Psoas muscle (tissue), 8 donors: Measurements from ENCODE around the gene RETREG2. TPM values are rescaled to one million over a fixed set of nuclear protein-coding genes. Genes with fewer than 3 reads are reported as not detected.

Experiments
- ATAC-seq, 4 donors: fragments of 200-7000 bp; cut with Tn5 transposase; one replicate each; pipeline ENCODE4 v1.9.1; 2020; ENCODE audit warnings: moderate library complexity in 3 of 4, mild to moderate bottlenecking in 2 of 4
- DNase-seq, 2 donors: peaks; one replicate each; pipeline ENCODE4 v3.0.0-alpha.2; 2020
- H3K27ac ChIP-seq: fragments of 200-600 bp; one replicate; pipeline ENCODE4 v1.8.0; 2022
- H3K27me3 ChIP-seq, 3 donors: fragments of 200-600 bp in 1 of 3; one replicate each; pipeline versions ENCODE4 v1.6.1 to v1.8.0; 2013 to 2022; ENCODE audit warnings: low read length in 2 of 3, mild to moderate bottlenecking in 2 of 3, moderate library complexity in 1 of 3; ENCODE audit not compliant: insufficient read depth in 3 of 3
- H3K36me3 ChIP-seq, 2 donors: fragments of 200-600 bp in 1 of 2; one replicate each; pipeline versions ENCODE4 v1.6.1 to v1.8.0; 2013 to 2022; ENCODE audit warnings: low read depth in 1 of 2, mild to moderate bottlenecking in 1 of 2, moderate library complexity in 1 of 2; ENCODE audit not compliant: insufficient read depth in 1 of 2
- H3K4me1 ChIP-seq: fragments of 200-600 bp; one replicate; pipeline ENCODE4 v1.8.0; 2022
- H3K4me3 ChIP-seq: fragments of 200-600 bp; one replicate; pipeline ENCODE4 v1.8.0; 2022; ENCODE audit warnings: mild to moderate bottlenecking
- H3K9me3 ChIP-seq: fragments of 200-600 bp; one replicate; pipeline ENCODE4 v1.8.0; 2022
- WGBS, 3 donors: extraction: QIAGEN DNeasy Blood & Tissue Kit; methylation state at CpG; one replicate each; pipeline versions ENCODE4 v1.1.6 to v1.1.7; 2013; 5-methylcytosine and 5-hydroxymethylcytosine counted together
- intact Hi-C, 2 donors: fragments of 100-400 bp; cut with DNase I; formaldehyde crosslinking; loops; one replicate each; pipeline versions ENCODE4 v1.11.0 to v1.14.2; 2022
- polyA plus RNA-seq, 3 donors: library from polyadenylated mRNA; stranded (reverse); fragments of 200-250 nt; gene quantifications; one replicate each; pipeline ENCODE4 v1.2.3, GENCODE V29; 2013
- total RNA-seq, 4 donors: library from RNA; stranded (reverse); fragmentation: NEBNext Ultra II Directional in 2 of 4; extraction: Animal tissue kit (Norgen Biotek cat#: 25700) in 2 of 4; gene quantifications; one replicate each; pipeline versions ENCODE4 v1.2.1 to v1.2.4, GENCODE V29; 2021 to 2023
- TF ChIP-seq, protein P1 (sequence below): fragments of 200-600 bp; IDR thresholded peaks from one replicate; pipeline ENCODE4 v1.8.0; 2022; ENCODE audit warnings: antibody characterized with exemption
- donor health status: healthy with polysubstance abuse.
- donor health status: DM: no; HTN: no; CAD: no; lungs with moderate emphysema.
- donor health status: Bipolar disorder and iron deficiency.
- donor health status: healthy.
- donor health status: DM: yes; HTN: yes; CAD: no.
- donor health status: DM: no; HTN: no; CAD: no.
- donor health status: DM: no; HTN: no; CAD: no.
- donor health status: DM: yes; HTN: yes; CAD: no.

Gene RETREG2
- total and polyA plus RNA-seq, 7 donors = 28.1 to 71.4 (median 38.1) TPM

DNA sequence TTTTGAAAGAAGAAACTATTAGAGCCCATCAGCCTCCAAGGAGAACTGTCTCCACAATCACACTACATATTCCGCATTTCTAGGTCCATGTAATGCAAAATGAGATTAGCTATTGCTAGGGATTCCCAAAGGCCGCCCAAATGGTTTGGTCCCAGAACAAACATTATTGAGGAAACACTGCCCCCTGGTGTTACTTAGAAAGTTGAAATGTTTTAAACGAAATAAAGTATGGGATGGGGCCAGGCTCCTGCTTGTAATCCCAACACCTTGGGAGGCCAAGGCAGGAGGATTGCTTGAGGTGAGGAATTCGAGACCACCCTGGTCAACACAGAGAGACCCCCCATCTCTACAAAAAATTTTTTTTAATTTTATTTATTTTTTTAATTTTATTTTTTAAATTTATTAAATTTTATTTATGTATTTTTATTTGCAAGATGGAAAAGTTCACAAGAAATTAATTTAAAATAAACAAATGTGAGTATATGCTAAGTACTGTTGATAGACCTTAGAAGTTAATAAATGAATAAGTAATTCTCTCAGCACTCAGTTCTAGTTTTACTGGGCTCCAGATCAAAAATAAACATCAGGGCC lies 22.9 kb upstream of the RETREG2 start:
- Histone ChIP-seq H3K27me3 (no peaks in the 10 kb centered on the region), H3K9me3 (no peaks in the 10 kb centered on the region), H3K27ac (no peak overlapping the region), H3K4me1 (peaks cover 5% of the 10 kb centered on the region), H3K4me3 (no peak overlapping the region), H3K36me3 (peaks cover 0 to 65% of the 10 kb centered on the region in 2 donors)
- ATAC-seq (peak in 3 of 4 donors; percentile 64 to 69 (median 66)), DNase-seq (no peak)
- 11 to 22% (median 14%) methylated on average over 4 of the region's 4 CpGs for WGBS, 3 donors
- TF ChIP-seq, protein P1, sequence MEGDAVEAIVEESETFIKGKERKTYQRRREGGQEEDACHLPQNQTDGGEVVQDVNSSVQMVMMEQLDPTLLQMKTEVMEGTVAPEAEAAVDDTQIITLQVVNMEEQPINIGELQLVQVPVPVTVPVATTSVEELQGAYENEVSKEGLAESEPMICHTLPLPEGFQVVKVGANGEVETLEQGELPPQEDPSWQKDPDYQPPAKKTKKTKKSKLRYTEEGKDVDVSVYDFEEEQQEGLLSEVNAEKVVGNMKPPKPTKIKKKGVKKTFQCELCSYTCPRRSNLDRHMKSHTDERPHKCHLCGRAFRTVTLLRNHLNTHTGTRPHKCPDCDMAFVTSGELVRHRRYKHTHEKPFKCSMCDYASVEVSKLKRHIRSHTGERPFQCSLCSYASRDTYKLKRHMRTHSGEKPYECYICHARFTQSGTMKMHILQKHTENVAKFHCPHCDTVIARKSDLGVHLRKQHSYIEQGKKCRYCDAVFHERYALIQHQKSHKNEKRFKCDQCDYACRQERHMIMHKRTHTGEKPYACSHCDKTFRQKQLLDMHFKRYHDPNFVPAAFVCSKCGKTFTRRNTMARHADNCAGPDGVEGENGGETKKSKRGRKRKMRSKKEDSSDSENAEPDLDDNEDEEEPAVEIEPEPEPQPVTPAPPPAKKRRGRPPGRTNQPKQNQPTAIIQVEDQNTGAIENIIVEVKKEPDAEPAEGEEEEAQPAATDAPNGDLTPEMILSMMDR = peak; percentile 63
- intact Hi-C loops = loop anchor here in 1 of 2 donors (2.0 kb wide), 1 partner anchor 96 kb away; no protein-coding TSS in a partner anchor

DNA sequence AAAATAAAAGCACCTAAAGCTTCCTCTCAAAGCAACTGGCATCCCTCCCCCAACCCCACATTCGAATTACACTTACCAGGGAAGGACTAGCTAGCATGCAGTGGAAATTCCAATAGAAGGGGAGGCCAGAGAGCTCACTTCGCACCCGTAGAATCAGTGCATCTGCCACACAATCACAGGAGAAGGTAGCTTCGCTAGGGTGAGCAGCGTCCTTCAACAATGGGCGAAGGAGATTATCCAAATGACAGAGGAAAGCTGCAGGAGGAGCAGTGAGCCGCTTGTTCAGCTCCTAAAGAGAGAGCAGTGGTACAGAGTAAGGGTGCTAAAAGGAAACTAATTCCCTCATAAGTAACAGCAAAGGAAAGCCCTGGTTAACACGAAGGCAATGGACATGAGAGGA lies 20.7 kb upstream of the RETREG2 start:
- no peaks in the 10 kb centered on the region for H3K27me3 ChIP-seq
- no peak overlapping the region for H3K27ac ChIP-seq
- no peaks in the 10 kb centered on the region for H3K9me3 ChIP-seq
- H3K4me3 ChIP-seq = no peak overlapping the region
- H3K4me1 ChIP-seq = peaks cover 5% of the 10 kb centered on the region
- peaks cover 0 to 47% of the 10 kb centered on the region in 2 donors for H3K36me3 ChIP-seq
- WGBS, 3 donors = 86 to 87% (median 87%) methylated on average over 8 of the region's 8 CpGs
- ATAC-seq (no peak), DNase-seq (no peak)
- TF ChIP-seq, protein P1 = no peak
- intact Hi-C loops = no loop called here

DNA sequence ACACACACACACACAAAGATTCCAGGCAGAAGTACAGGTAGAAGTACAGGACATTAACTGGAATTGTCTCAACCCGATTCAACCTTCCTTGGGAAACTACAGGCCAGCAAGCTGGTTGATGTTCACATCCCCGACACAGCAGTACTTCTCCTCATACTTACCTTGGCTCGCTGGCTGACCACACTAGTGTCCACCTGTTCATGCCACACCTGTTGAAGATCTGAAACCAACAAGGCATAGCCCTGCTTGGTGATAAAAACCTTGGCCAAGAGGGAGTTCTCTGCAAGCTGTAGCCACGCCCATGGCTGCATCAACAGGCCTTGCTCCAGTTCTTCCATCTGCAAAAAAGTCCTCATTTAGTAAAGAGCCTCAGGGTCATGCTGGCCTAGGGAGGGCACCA lies 20.1 kb upstream of the RETREG2 start:
- DNase-seq (no peak), ATAC-seq (no peak)
- Histone ChIP-seq H3K27me3 (no peaks in the 10 kb centered on the region), H3K4me1 (peaks cover 5% of the 10 kb centered on the region), H3K9me3 (no peaks in the 10 kb centered on the region), H3K4me3 (no peak overlapping the region), H3K27ac (no peak overlapping the region), H3K36me3 (peaks cover 0 to 41% of the 10 kb centered on the region in 2 donors)
- intact Hi-C loops = no loop called here
- WGBS, 3 donors = 94 to 97% (median 96%) methylated on average over 4 of the region's 4 CpGs
- TF ChIP-seq, protein P1 = no peak

DNA sequence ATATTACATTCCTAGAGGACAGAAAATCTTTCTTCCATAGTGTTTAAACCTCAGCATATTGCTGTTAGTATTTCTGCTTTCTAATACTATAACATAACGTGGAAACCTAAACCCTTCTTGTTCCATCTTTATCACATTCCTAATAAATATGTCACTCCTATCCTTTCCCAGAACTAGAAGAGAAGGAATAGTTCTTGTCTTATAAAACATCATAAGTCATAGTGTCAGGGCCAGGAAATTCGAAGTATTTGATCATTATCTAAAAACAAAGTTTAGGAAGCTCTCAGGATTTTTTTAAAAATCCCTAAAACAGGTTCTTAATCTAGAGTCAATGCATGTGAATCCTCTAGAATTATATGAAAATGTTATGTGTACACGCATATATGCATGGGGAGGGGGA lies 19.5 kb upstream of the RETREG2 start:
- Histone ChIP-seq H3K27ac (no peak overlapping the region), H3K4me3 (no peak overlapping the region), H3K9me3 (no peaks in the 10 kb centered on the region), H3K36me3 (peaks cover 0 to 35% of the 10 kb centered on the region in 2 donors), H3K4me1 (peaks cover 5% of the 10 kb centered on the region), H3K27me3 (no peaks in the 10 kb centered on the region)
- TF ChIP-seq, protein P1 = no peak
- DNase-seq (no peak), ATAC-seq (no peak)
- intact Hi-C loops = no loop called here
- WGBS, 3 donors = 90 to 97% (median 90%) methylated on average over 3 of the region's 3 CpGs

DNA sequence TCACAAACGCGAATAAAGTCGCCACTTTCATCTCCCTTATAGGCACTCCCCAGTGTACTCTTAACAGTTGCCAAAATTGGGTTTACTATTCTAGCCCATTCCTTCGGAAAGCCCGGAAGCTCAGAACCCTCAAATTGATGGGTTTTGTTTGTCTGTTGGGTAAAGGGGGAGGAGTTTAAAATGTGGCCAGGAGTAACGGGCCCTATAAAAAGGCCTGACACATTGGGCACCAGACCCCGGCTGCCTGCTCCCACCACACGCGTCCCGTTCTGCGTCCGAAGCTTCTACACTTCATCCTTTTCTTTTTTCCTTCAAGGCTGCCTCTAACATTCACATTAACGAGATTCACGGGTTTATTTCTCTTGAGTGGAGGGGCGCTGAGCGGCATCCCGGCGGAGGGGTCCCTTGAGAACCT lies 18.3 kb upstream of the RETREG2 start:
- Histone ChIP-seq H3K4me3 (peak overlapping the region; percentile 86), H3K4me1 (peaks cover 5% of the 10 kb centered on the region), H3K9me3 (no peaks in the 10 kb centered on the region), H3K36me3 (peaks cover 0 to 26% of the 10 kb centered on the region in 2 donors), H3K27ac (peak overlapping the region; percentile 93), H3K27me3 (no peaks in the 10 kb centered on the region)
- ATAC-seq (peak in 1 of 4 donors; percentile 4), DNase-seq (no peak)
- TF ChIP-seq, protein P1 = no peak
- intact Hi-C loops = loop anchor here (1.0 to 10.0 kb wide), 4 partner anchors 138 to 375 kb away; partner anchors contain the start of gene DNPEP (in 1 of the 2)
- 4 to 6% (median 5%) methylated on average over 18 of the region's 18 CpGs for WGBS, 3 donors
